Loucy (cell line): ENCODE measurements around the gene RAB38.
A peak's percentile ranks its signal among the peaks of the same experiment; 100 is the strongest.

Experiments used
- H2AFZ ChIP-seq: fragments of 200-600 bp; sonication (generic); 2 replicates; pipeline ENCODE4 v1.6.0; 2016; ENCODE audit warnings: antibody characterized with exemption, mild to moderate bottlenecking, low read length, moderate library complexity
- H3F3A ChIP-seq: fragments of 200-600 bp; 2 replicates; pipeline ENCODE4 v1.6.0; 2016; ENCODE audit warnings: antibody characterized with exemption, low read depth, mild to moderate bottlenecking
- H3K27me3 ChIP-seq: fragments of 200-600 bp; sonication (generic); 2 replicates; pipeline ENCODE4 v1.6.1; 2014; ENCODE audit warnings: low read length, mild to moderate bottlenecking; ENCODE audit not compliant: insufficient read depth, poor library complexity, severe bottlenecking
- H3K36me3 ChIP-seq: fragments of 200-600 bp; sonication (generic); 2 replicates; pipeline ENCODE4 v1.6.1; 2016; ENCODE audit warnings: low read length; ENCODE audit not compliant: insufficient read depth
- H3K4me1 ChIP-seq: fragments of 200-600 bp; sonication (generic); 2 replicates; pipeline ENCODE4 v1.5.1; 2014; ENCODE audit warnings: low read length, mild to moderate bottlenecking; ENCODE audit not compliant: insufficient read depth, poor library complexity, severe bottlenecking
- H3K4me2 ChIP-seq: fragments of 200-600 bp; sonication (generic); 2 replicates; pipeline ENCODE4 v1.6.0; 2014; ENCODE audit warnings: antibody characterized with exemption, low read length, low read depth, mild to moderate bottlenecking; ENCODE audit not compliant: poor library complexity, severe bottlenecking
- H3K4me3 ChIP-seq: fragments of 200-600 bp; sonication (generic); 2 replicates; pipeline ENCODE4 v1.5.1; 2014; ENCODE audit warnings: low read length, mild to moderate bottlenecking, mixed read lengths; ENCODE audit not compliant: poor library complexity, severe bottlenecking
- H3K79me2 ChIP-seq: fragments of 200-600 bp; sonication (generic); 2 replicates; pipeline ENCODE4 v1.6.1; 2014; ENCODE audit warnings: low read length; ENCODE audit not compliant: insufficient read depth
- H3K9ac ChIP-seq: fragments of 200-600 bp; sonication (generic); 2 replicates; pipeline ENCODE4 v1.6.0; 2014; ENCODE audit warnings: mild to moderate bottlenecking, low read depth, low read length, moderate library complexity; ENCODE audit not compliant: poor library complexity, severe bottlenecking
- H3K9me2 ChIP-seq: fragments of 200-600 bp; sonication (generic); replicated peaks from 2 replicates; pipeline ENCODE4 v1.6.1; 2016; ENCODE audit warnings: low read depth, low read length, mixed read lengths
- H3K9me3 ChIP-seq: fragments of 200-600 bp; sonication (generic); 2 replicates; pipeline ENCODE4 v1.6.1; 2014; ENCODE audit warnings: mild to moderate bottlenecking, antibody characterized with exemption, low read length, low read depth; ENCODE audit not compliant: insufficient read depth
- H4K20me1 ChIP-seq: fragments of 200-600 bp; sonication (generic); 2 replicates; pipeline ENCODE4 v1.6.0; 2014; ENCODE audit warnings: antibody characterized with exemption, low read length, mild to moderate bottlenecking; ENCODE audit not compliant: insufficient read depth, poor library complexity, severe bottlenecking
- CTCF ChIP-seq: fragments of 200-600 bp; sonication (generic); conservative IDR thresholded peaks from 2 replicates; pipeline ENCODE4 v1.5.1; 2014; ENCODE audit warnings: mild to moderate bottlenecking, antibody characterized with exemption, low read length
- EZH2phosphoT487 ChIP-seq: fragments of 200-600 bp; IDR thresholded peaks from 2 replicates; pipeline ENCODE4 v1.6.1; 2018; ENCODE audit warnings: antibody characterized with exemption, mild to moderate bottlenecking, moderate library complexity, borderline replicate concordance

Gene RAB38

GRCh38 chr11:88167853-88168252 lies 7.4 kb downstream of the RAB38 start:
- H3K9me3 ChIP-seq, result no peaks in the 10 kb centered on the region
- no peaks in the 10 kb centered on the region for H3K27me3 ChIP-seq
- no peaks in the 10 kb centered on the region for H4K20me1 ChIP-seq
- no peak for TF ChIP-seq CTCF
- TF ChIP-seq EZH2phosphoT487, result no peak
- no peak overlapping the region for H3K9ac ChIP-seq
- no peaks in the 10 kb centered on the region for H3F3A ChIP-seq
- no peaks in the 10 kb centered on the region for H3K4me1 ChIP-seq
- no peak overlapping the region for H3K4me2 ChIP-seq
- no peak overlapping the region for H2AFZ ChIP-seq
- no peaks in the 10 kb centered on the region for H3K9me2 ChIP-seq
- no peaks in the 10 kb centered on the region for H3K36me3 ChIP-seq
- no peaks in the 10 kb centered on the region for H3K79me2 ChIP-seq
- H3K4me3 ChIP-seq, result no peak overlapping the region

- H4K20me1 ChIP-seq, result no peaks in the 10 kb centered on the region
- no peaks in the 10 kb centered on the region for H3K9me3 ChIP-seq
- H3K9me2 ChIP-seq, result no peaks in the 10 kb centered on the region
- H3K4me2 ChIP-seq, result no peak overlapping the region
- no peaks in the 10 kb centered on the region for H3F3A ChIP-seq
- TF ChIP-seq CTCF, result peak; percentile 26; the same call in 1 of the 2 replicates
- no peak for TF ChIP-seq EZH2phosphoT487
- H3K27me3 ChIP-seq, result no peaks in the 10 kb centered on the region
- no peaks in the 10 kb centered on the region for H3K4me1 ChIP-seq
- H3K9ac ChIP-seq, result no peak overlapping the region
- no peak overlapping the region for H3K4me3 ChIP-seq
- 0 out of 2 replicates have a peak overlapping the region, but pooled peaks have one; percentile 21 for H2AFZ ChIP-seq
- no peaks in the 10 kb centered on the region for H3K36me3 ChIP-seq
- no peaks in the 10 kb centered on the region for H3K79me2 ChIP-seq
Measured at GRCh38 chr11:88164806-88165585, 10.2 kb downstream of the RAB38 start.

- H3K36me3 ChIP-seq, result no peaks in the 10 kb centered on the region
- no peaks in the 10 kb centered on the region for H3K79me2 ChIP-seq
- H3K4me3 ChIP-seq, result no peak overlapping the region
- H3F3A ChIP-seq, result no peaks in the 10 kb centered on the region
- no peaks in the 10 kb centered on the region for H3K9me3 ChIP-seq
- TF ChIP-seq EZH2phosphoT487, result no peak
- no peak for TF ChIP-seq CTCF
- no peak overlapping the region for H2AFZ ChIP-seq
- H3K4me1 ChIP-seq, result no peaks in the 10 kb centered on the region
- H4K20me1 ChIP-seq, result no peaks in the 10 kb centered on the region
- H3K27me3 ChIP-seq, result no peaks in the 10 kb centered on the region
- no peaks in the 10 kb centered on the region for H3K9me2 ChIP-seq
- H3K4me2 ChIP-seq, result no peak overlapping the region
- H3K9ac ChIP-seq, result no peak overlapping the region
Measured at GRCh38 chr11:88164320-88164719, 10.9 kb downstream of the RAB38 start.
